Upper lobe of left lung (tissue), 6 donors: Measurements from ENCODE around the gene F13A1. TPM values are rescaled to one million over a fixed set of nuclear protein-coding genes. Genes with fewer than 3 reads are reported as not detected.

ENCODE experiments used
- ATAC-seq, 2 donors: fragments of 200-7000 bp; cut with Tn5 transposase; one replicate each; pipeline ENCODE4 v1.9.1; 2022; ENCODE audit warnings: mild to moderate bottlenecking in 2 of 2, moderate library complexity in 2 of 2; ENCODE audit not compliant: low FRiP score in 2 of 2
- DNase-seq, 2 donors: peaks; one replicate each; pipeline ENCODE4 v3.0.0-alpha.2; 2019 to 2020
- H3K27ac ChIP-seq, 4 donors: fragments of 200-600 bp; sonication (generic); one replicate each; pipeline ENCODE4 v1.5.1; 2016 to 2019
- H3K27me3 ChIP-seq, 4 donors: fragments of 200-600 bp; sonication (generic); one replicate each; pipeline ENCODE4 v1.5.1; 2017 to 2019
- H3K36me3 ChIP-seq, 4 donors: fragments of 200-600 bp; sonication (generic); one replicate each; pipeline ENCODE4 v1.5.1; 2016 to 2019
- H3K4me1 ChIP-seq, 4 donors: fragments of 200-600 bp; sonication (generic); one replicate each; pipeline ENCODE4 v1.5.1; 2018 to 2019
- H3K4me3 ChIP-seq, 4 donors: fragments of 200-600 bp; sonication (generic); one replicate each; pipeline ENCODE4 v1.5.1; 2017 to 2019; ENCODE audit warnings: mild to moderate bottlenecking in 2 of 4, moderate library complexity in 1 of 4
- H3K9me3 ChIP-seq, 4 donors: fragments of 200-600 bp; sonication (generic); one replicate each; pipeline ENCODE4 v1.5.1; 2018 to 2019
- EP300 ChIP-seq, 4 donors: sonication (generic); formaldehyde crosslinking; IDR thresholded peaks; one replicate each; pipeline ENCODE4 v1.5.1; 2017; ENCODE audit warnings: antibody characterized with exemption in 4 of 4, control low read depth in 2 of 4
- POLR2A ChIP-seq, 4 donors: fragments of 450-650 bp; IDR thresholded peaks; one replicate each; pipeline ENCODE4 v1.5.1; 2016 to 2017; ENCODE audit warnings: antibody characterized with exemption in 4 of 4, mild to moderate bottlenecking in 2 of 4
- POLR2AphosphoS5 ChIP-seq, 2 donors: sonication (generic); formaldehyde crosslinking; IDR thresholded peaks; one replicate each; pipeline ENCODE4 v1.5.1; 2017; ENCODE audit warnings: antibody characterized with exemption in 2 of 2
- WGBS, 2 donors: methylation state at CpG; one replicate each; pipeline ENCODE4 v1.1.5; 2017 to 2018; 5-methylcytosine and 5-hydroxymethylcytosine counted together
- total RNA-seq, 6 donors: library from RNA; depleted of rRNA in 4 of 6; stranded (reverse); fragments of >200 nt in 4 of 6; gene quantifications; one replicate each; pipeline versions ENCODE4 v1.1.0 to v1.2.1, GENCODE V29; 2016 to 2021
- TF ChIP-seq, protein P1 (sequence below), 6 experiments: fragments of 450-650 bp in 4 of 6; fragments of 200-600 bp in 2 of 6; sonication (generic) in 2 of 6; IDR thresholded peaks; one replicate each; pipeline ENCODE4 v1.5.1; 2016 to 2019; ENCODE audit warnings: antibody characterized with exemption in 6 of 6
- donor health status: DM: no; HTN: no; CAD: no; lungs with moderate emphysema.
- donor health status: DM: no; HTN: yes; CAD: no; lungs with severe emphysema.

Gene F13A1
- total RNA-seq, 6 donors from 2014 or later: 7.3 to 146 (median 39.2) TPM

DNA sequence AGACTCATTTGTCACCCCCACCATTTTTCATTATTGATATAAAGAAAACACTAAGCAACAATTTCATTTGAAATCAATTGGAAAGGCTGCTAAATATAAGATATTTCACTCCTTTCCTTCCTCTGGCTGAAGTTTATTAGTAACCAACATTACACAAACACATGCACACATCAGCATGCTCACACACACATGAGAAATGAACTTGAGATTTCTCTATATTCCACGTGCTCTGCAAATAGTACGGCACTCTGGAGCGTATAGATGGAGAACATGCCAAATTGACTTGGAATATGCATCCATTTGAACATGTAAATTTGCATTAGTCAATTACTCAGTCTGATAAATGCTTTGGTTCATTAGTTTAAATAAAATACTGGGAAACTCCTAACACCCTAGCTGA lies 37.1 kb upstream of the F13A1 start:
- no peak for ATAC-seq
- no peak for TF ChIP-seq POLR2AphosphoS5 (IDR thresholded peaks at IDR 0.05)
- H3K9me3 ChIP-seq: no peaks in the 10 kb centered on the region
- no peaks in the 10 kb centered on the region for H3K27me3 ChIP-seq
- H3K4me1 ChIP-seq: no peaks in the 10 kb centered on the region
- no peak for DNase-seq
- H3K36me3 ChIP-seq: no peaks in the 10 kb centered on the region
- H3K27ac ChIP-seq: no peak overlapping the region
- WGBS, 2 donors: 91 to 95% methylated on average over 3 of the region's 3 CpGs
- H3K4me3 ChIP-seq: no peak overlapping the region

DNA sequence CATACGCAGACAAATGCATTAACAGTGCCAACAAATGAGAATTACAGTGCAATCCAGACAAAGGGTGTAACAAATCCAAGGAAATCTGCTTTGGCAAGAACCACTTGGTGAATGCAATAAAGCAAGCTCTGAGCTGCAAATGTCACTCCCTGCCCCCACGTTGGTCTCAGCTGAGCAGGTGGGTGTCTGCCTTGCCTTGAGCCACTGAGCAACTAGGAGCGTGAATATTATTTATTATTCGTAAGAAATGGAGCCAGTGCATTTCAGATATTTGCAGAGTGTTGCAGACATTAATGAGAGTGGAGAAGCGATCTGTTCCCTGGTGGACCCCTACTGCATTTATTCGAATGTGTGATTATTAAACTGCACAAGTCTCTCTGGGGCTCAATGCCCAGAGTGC lies 36.6 kb upstream of the F13A1 start:
- ATAC-seq: no peak
- Histone ChIP-seq H3K36me3 (no peaks in the 10 kb centered on the region), H3K9me3 (no peaks in the 10 kb centered on the region), H3K4me3 (no peak overlapping the region), H3K4me1 (no peaks in the 10 kb centered on the region), H3K27ac (no peak overlapping the region), H3K27me3 (no peaks in the 10 kb centered on the region)
- TF ChIP-seq POLR2A (IDR thresholded peaks at IDR 0.05): no peak
- TF ChIP-seq POLR2AphosphoS5 (IDR thresholded peaks at IDR 0.05): no peak
- TF ChIP-seq, protein P1, sequence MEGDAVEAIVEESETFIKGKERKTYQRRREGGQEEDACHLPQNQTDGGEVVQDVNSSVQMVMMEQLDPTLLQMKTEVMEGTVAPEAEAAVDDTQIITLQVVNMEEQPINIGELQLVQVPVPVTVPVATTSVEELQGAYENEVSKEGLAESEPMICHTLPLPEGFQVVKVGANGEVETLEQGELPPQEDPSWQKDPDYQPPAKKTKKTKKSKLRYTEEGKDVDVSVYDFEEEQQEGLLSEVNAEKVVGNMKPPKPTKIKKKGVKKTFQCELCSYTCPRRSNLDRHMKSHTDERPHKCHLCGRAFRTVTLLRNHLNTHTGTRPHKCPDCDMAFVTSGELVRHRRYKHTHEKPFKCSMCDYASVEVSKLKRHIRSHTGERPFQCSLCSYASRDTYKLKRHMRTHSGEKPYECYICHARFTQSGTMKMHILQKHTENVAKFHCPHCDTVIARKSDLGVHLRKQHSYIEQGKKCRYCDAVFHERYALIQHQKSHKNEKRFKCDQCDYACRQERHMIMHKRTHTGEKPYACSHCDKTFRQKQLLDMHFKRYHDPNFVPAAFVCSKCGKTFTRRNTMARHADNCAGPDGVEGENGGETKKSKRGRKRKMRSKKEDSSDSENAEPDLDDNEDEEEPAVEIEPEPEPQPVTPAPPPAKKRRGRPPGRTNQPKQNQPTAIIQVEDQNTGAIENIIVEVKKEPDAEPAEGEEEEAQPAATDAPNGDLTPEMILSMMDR (IDR thresholded peaks at IDR 0.05): no peak
- no peak for TF ChIP-seq EP300 (IDR thresholded peaks at IDR 0.05)
- no peak for DNase-seq
- WGBS, 2 donors: 84 to 91% methylated on average over 6 of the region's 6 CpGs

DNA sequence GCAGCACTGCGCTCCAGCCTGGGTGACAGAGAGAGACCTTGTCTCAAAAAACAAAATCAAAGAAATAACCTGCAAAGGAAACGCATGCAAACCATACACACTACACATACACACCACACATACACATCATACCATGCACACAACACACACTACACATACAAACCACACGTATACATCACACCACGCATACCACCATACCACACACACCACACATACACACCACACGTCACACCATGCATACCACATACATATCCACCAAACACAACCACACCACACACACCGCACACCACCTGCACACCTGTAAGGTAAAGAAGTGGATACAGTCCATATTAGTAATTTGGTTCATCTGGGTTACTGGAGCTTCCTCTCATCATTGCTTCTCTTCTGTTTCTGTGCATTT lies 32.3 kb upstream of the F13A1 start:
- ATAC-seq (peak in 1 of 2 donors; percentile 53), DNase-seq (no peak)
- H3K27ac ChIP-seq: no peak overlapping the region
- no peaks in the 10 kb centered on the region for H3K36me3 ChIP-seq
- H3K9me3 ChIP-seq: no peaks in the 10 kb centered on the region
- no peaks in the 10 kb centered on the region for H3K4me1 ChIP-seq
- no peak overlapping the region for H3K4me3 ChIP-seq
- H3K27me3 ChIP-seq: no peaks in the 10 kb centered on the region
- TF ChIP-seq, protein P1 (IDR thresholded peaks at IDR 0.05): no peak
- TF ChIP-seq EP300 (IDR thresholded peaks at IDR 0.05): no peak
- 92 to 95% methylated on average over 6 of the region's 6 CpGs for WGBS, 2 donors

DNA sequence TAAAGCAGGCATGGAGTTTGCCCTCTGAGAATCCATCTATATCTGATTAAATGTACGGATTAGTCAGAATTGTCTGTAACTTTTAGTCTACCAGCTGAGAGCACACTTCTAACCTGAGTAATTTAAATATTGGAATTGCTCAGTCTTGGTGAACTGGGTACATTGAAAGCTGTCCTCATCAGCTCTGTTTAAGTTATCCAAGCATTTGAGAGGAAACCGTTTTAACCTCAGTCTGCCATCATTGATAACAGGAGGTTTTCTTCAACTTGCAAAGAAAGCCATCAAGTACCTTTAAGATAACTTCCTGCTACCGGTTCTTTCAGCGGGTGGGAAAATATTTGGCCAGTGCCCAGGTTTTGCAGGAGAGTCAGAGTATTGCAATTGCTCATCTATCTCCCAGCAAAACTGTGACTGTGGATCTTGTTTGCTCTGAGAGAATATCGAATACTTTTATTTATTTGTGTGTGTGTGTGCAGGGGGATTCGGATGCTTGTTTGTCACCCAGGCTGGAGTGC lies 31.1 kb upstream of the F13A1 start:
- WGBS, 2 donors: 27 to 37% methylated on average over 6 of the region's 6 CpGs
- Histone ChIP-seq H3K36me3 (no peaks in the 10 kb centered on the region), H3K27me3 (no peaks in the 10 kb centered on the region)

DNA sequence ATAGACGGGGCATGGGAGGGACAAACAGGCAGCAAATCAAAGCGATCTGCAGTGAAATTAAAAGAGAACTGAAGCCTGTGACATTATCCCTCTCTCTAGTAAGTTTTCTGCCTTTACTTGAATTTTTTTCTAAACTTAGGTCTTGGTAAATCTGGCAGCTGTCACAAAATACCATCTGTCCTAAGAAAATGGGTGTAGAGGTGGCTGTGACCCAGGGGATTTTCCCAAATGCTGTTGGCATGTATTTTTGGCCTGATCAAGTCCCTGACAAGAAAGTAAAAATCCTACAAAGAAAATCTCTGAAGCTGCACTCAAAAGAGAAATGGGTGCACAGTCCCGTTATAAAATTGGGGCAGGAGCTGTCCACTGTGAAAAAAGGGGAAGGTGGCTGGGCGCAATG lies 30.2 kb upstream of the F13A1 start:
- TF ChIP-seq, protein P1 (IDR thresholded peaks at IDR 0.05): no peak
- ATAC-seq: no peak
- Histone ChIP-seq H3K27ac (no peak overlapping the region), H3K9me3 (no peaks in the 10 kb centered on the region), H3K4me3 (no peak overlapping the region), H3K4me1 (no peaks in the 10 kb centered on the region), H3K36me3 (no peaks in the 10 kb centered on the region), H3K27me3 (no peaks in the 10 kb centered on the region)
- DNase-seq: no peak
- WGBS, 2 donors: 88 to 91% methylated on average over 4 of the region's 4 CpGs

More for the DNA sequence above, 31.1 kb upstream of the F13A1 start:
- no peak overlapping the region for H3K4me3 ChIP-seq
- no peaks in the 10 kb centered on the region for H3K9me3 ChIP-seq
- DNase-seq: no peak
- no peak for ATAC-seq
- TF ChIP-seq POLR2AphosphoS5 (IDR thresholded peaks at IDR 0.05) (no peak), EP300 (IDR thresholded peaks at IDR 0.05) (no peak), POLR2A (IDR thresholded peaks at IDR 0.05) (no peak)
- TF ChIP-seq, protein P1 (IDR thresholded peaks at IDR 0.05): no peak
- no peaks in the 10 kb centered on the region for H3K4me1 ChIP-seq
- H3K27ac ChIP-seq: no peak overlapping the region
